Lower leg skin (tissue), 3 donors: ENCODE data around the gene EEF1AKMT2.

Experiments
- POLR2A ChIP-seq, 2 donors: fragments of 450-650 bp; IDR thresholded peaks; one replicate each; pipeline ENCODE4 v1.6.1; 2016 to 2017; ENCODE audit warnings: antibody characterized with exemption in 2 of 2, mild to moderate bottlenecking in 1 of 2, moderate library complexity in 1 of 2
- TF ChIP-seq, protein P1 (sequence below), 3 donors: fragments of 450-650 bp; IDR thresholded peaks; one replicate each; pipeline ENCODE4 v1.5.1; 2016; ENCODE audit warnings: antibody characterized with exemption in 3 of 3, mild to moderate bottlenecking in 3 of 3, moderate library complexity in 2 of 3

DNA sequence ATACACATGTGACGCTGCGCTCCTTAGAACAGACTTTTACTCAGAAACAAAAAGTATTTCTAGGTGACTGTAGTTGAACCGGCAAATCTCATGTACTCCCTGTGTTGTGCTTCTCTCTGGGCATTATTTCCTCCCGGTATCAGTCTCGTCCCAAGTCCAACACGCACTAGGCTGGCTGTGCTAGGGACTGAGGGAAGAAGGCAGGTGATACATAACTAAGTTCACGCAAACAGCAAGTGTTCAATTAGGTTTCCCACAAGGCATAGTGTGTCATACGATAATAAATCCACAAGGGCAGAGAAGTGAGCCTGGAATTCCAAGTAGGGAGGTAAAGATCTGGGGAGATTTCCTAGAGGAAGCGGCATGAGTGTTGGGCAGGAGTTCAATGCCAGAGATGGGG is 67.9 kb downstream of the EEF1AKMT2 start:
- TF ChIP-seq, protein P1, sequence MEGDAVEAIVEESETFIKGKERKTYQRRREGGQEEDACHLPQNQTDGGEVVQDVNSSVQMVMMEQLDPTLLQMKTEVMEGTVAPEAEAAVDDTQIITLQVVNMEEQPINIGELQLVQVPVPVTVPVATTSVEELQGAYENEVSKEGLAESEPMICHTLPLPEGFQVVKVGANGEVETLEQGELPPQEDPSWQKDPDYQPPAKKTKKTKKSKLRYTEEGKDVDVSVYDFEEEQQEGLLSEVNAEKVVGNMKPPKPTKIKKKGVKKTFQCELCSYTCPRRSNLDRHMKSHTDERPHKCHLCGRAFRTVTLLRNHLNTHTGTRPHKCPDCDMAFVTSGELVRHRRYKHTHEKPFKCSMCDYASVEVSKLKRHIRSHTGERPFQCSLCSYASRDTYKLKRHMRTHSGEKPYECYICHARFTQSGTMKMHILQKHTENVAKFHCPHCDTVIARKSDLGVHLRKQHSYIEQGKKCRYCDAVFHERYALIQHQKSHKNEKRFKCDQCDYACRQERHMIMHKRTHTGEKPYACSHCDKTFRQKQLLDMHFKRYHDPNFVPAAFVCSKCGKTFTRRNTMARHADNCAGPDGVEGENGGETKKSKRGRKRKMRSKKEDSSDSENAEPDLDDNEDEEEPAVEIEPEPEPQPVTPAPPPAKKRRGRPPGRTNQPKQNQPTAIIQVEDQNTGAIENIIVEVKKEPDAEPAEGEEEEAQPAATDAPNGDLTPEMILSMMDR (IDR thresholded peaks at IDR 0.05), result no peak
- no peak for TF ChIP-seq POLR2A (IDR thresholded peaks at IDR 0.05)
